Sigmoid colon (tissue), 7 donors: Measurements from ENCODE around the gene PDE4D. TPM values are rescaled to one million over a fixed set of nuclear protein-coding genes. Genes with fewer than 3 reads are reported as not detected.

Experiments
- DNase-seq: peaks from one replicate; pipeline ENCODE4 v3.0.0-alpha.2; 2019
- H3K27ac ChIP-seq, 4 donors: fragments of 200-600 bp; sonication (generic); one replicate each; pipeline ENCODE4 v1.5.1; 2016 to 2019; ENCODE audit warnings: mild to moderate bottlenecking in 1 of 4
- H3K27me3 ChIP-seq, 3 donors: fragments of 200-600 bp; sonication (generic); one replicate each; pipeline ENCODE4 v1.5.1; 2019; ENCODE audit warnings: mild to moderate bottlenecking in 1 of 3
- H3K36me3 ChIP-seq, 4 donors: fragments of 200-600 bp; sonication (generic); one replicate each; pipeline ENCODE4 v1.5.1; 2016 to 2019
- H3K4me1 ChIP-seq, 4 donors: fragments of 200-600 bp; sonication (generic); one replicate each; pipeline ENCODE4 v1.5.1; 2017 to 2019
- H3K4me3 ChIP-seq, 4 donors: fragments of 200-600 bp; sonication (generic); one replicate each; pipeline ENCODE4 v1.5.1; 2017 to 2019; ENCODE audit warnings: mild to moderate bottlenecking in 2 of 4, moderate library complexity in 1 of 4
- H3K9me3 ChIP-seq, 4 donors: fragments of 200-600 bp in 3 of 4; sonication (generic) in 3 of 4; one replicate each; pipeline versions ENCODE4 v1.5.1 to v1.6.1; 2013 to 2019
- EP300 ChIP-seq, 4 donors: sonication (generic); formaldehyde crosslinking; IDR thresholded peaks; one replicate each; pipeline ENCODE4 v1.6.1; 2017; ENCODE audit warnings: antibody characterized with exemption in 4 of 4
- POLR2A ChIP-seq, 2 donors: fragments of 450-650 bp; IDR thresholded peaks; one replicate each; pipeline ENCODE4 v1.6.1; 2016; ENCODE audit warnings: antibody characterized with exemption in 2 of 2, mild to moderate bottlenecking in 2 of 2, moderate library complexity in 2 of 2
- POLR2AphosphoS5 ChIP-seq, 4 donors: sonication (generic); formaldehyde crosslinking; IDR thresholded peaks; one replicate each; pipeline ENCODE4 v1.6.1; 2017; ENCODE audit warnings: antibody characterized with exemption in 4 of 4
- WGBS, 2 donors: extraction: QIAGEN DNeasy Blood & Tissue Kit; methylation state at CpG; one replicate each; pipeline ENCODE4 v1.1.7; 2013; 5-methylcytosine and 5-hydroxymethylcytosine counted together
- intact Hi-C: fragments of 100-400 bp; cut with DNase I; formaldehyde crosslinking; loops from one replicate; pipeline ENCODE4 v1.15.1; 2023
- polyA plus RNA-seq, 3 donors: library from polyadenylated mRNA; stranded (reverse); fragments of 200-250 nt; gene quantifications; one replicate each; pipeline ENCODE4 v1.2.3, GENCODE V29; 2013
- total RNA-seq, 4 donors: library from RNA; depleted of rRNA; stranded (reverse); fragments of >200 nt; gene quantifications; one replicate each; pipeline ENCODE4 v1.1.0, GENCODE V29; 2016
- TF ChIP-seq, protein P1 (sequence below), 4 experiments: fragments of 450-650 bp in 3 of 4; fragments of 200-600 bp in 1 of 4; IDR thresholded peaks; one replicate each; pipeline ENCODE4 v1.5.1; 2016 to 2019; ENCODE audit warnings: antibody characterized with exemption in 4 of 4, mild to moderate bottlenecking in 3 of 4, moderate library complexity in 2 of 4
- donor health status: healthy with polysubstance abuse.
- donor health status: Bipolar disorder and iron deficiency.
- donor health status: healthy.

PDE4D gene
- total and polyA plus RNA-seq, 7 donors = 6.0 to 289 (median 169) TPM

DNA sequence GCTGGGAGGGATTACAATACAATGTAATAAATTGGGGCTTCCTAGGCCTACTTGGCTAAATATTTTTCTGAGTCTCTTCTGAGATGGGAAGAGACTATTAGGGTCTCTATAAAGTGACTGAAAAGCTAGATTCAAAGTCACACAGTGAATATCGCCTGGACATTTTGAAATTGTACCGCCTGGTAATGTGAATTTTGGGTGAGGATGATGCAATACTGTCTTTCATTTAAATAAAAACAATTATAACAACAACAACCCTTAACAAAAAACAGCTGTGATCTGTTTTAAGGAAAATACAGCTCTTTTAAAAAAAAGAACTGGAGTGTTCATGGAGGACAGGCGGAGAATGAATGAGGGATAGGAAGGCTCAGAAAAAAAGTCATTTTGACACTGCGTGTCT, 695.6 kb downstream of the PDE4D start:
- H3K9me3 ChIP-seq = no peaks in the 10 kb centered on the region
- intact Hi-C loops = no loop called here
- peaks cover 0 to 51% (median 27%) of the 10 kb centered on the region in 4 donors for H3K4me1 ChIP-seq
- TF ChIP-seq, protein P1, sequence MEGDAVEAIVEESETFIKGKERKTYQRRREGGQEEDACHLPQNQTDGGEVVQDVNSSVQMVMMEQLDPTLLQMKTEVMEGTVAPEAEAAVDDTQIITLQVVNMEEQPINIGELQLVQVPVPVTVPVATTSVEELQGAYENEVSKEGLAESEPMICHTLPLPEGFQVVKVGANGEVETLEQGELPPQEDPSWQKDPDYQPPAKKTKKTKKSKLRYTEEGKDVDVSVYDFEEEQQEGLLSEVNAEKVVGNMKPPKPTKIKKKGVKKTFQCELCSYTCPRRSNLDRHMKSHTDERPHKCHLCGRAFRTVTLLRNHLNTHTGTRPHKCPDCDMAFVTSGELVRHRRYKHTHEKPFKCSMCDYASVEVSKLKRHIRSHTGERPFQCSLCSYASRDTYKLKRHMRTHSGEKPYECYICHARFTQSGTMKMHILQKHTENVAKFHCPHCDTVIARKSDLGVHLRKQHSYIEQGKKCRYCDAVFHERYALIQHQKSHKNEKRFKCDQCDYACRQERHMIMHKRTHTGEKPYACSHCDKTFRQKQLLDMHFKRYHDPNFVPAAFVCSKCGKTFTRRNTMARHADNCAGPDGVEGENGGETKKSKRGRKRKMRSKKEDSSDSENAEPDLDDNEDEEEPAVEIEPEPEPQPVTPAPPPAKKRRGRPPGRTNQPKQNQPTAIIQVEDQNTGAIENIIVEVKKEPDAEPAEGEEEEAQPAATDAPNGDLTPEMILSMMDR (IDR thresholded peaks at IDR 0.05) = no peak
- TF ChIP-seq POLR2AphosphoS5 (IDR thresholded peaks at IDR 0.05) = no peak
- no peak for TF ChIP-seq POLR2A (IDR thresholded peaks at IDR 0.05)
- TF ChIP-seq EP300 (IDR thresholded peaks at IDR 0.05) = no peak
- no peak overlapping the region for H3K4me3 ChIP-seq
- H3K36me3 ChIP-seq = peaks cover 0 to 4% (median 0%) of the 10 kb centered on the region in 4 donors
- H3K27me3 ChIP-seq = no peaks in the 10 kb centered on the region
- WGBS, 2 donors = 68 to 82% methylated on average over 4 of the region's 4 CpGs
- DNase-seq = no peak
- peak overlapping the region in 3 of 4 donors; percentile 45 to 79 (median 72) for H3K27ac ChIP-seq

DNA sequence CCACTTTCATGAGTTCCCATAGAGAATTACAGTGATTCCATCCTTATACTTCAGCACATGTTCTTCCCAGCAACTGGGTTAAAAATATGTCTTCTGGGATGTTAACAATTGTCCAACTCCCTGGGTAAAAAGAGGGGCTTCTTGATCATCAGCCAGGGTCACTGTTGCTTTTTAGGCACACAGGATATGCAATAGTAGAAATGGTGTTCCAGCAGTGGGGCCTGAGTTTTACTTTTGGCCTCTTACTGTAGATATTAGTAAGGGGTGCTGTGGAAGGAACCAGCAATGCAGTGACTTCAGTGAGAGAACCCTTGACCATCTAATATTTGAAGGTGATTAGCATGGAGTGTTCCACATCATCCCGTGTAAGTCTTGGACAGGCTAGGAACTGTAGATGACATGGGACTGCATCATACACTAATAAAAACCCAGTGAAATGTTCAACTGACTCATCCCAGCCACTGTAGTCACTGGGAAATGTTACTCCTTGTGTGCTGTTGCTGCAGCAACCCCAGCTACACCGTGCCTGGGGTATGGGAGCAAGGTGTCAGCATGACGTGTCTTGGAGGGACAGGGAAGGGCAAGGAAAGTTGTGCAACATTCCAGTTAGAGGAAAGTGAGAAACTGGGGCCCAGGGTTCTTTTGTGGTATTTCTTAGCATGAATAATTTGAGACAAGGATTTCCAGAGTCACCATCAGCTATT, 699.8 kb downstream of the PDE4D start:
- Histone ChIP-seq H3K4me1 (peaks cover 0 to 66% (median 33%) of the 10 kb centered on the region in 4 donors), H3K27ac (peak overlapping the region in 3 of 4 donors; percentile 45 to 79 (median 72)), H3K9me3 (no peaks in the 10 kb centered on the region), H3K36me3 (peaks cover 0 to 4% (median 0%) of the 10 kb centered on the region in 4 donors), H3K27me3 (no peaks in the 10 kb centered on the region), H3K4me3 (no peak overlapping the region)
- intact Hi-C loops = no loop called here
- WGBS, 2 donors = 78 to 92% methylated on average over 3 of the region's 3 CpGs
- peak; percentile 84 for DNase-seq
- TF ChIP-seq, protein P1 (IDR thresholded peaks at IDR 0.05) = no peak
- TF ChIP-seq POLR2A (IDR thresholded peaks at IDR 0.05) (no peak), POLR2AphosphoS5 (IDR thresholded peaks at IDR 0.05) (peak; percentile 50 to 73 (median 60)), EP300 (IDR thresholded peaks at IDR 0.05) (peak; percentile 61 to 89 (median 76))

DNA sequence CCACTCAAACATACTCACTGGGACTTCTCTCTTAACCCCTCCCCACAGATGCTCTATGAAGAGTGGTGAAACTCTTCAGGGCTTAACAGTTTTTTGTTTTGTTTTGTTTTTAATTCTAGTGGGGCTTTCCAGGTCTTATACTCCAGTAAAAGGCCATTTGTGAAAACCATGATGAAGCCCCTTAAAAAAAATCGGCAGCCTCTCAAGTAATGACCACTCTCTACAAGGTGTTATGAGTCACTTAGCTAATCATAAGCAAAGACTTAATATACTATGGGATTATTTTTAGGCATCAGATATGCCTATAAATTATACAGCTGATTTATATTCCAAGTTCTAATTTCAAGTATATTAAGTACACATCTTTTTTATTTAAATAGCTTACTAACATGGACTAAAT, 702.8 kb downstream of the PDE4D start:
- 63 to 87% methylated on average over 1 of the region's 1 CpG for WGBS, 2 donors
- Histone ChIP-seq H3K36me3 (peaks cover 0 to 4% (median 0%) of the 10 kb centered on the region in 4 donors), H3K4me3 (no peak overlapping the region), H3K4me1 (peaks cover 0 to 64% (median 28%) of the 10 kb centered on the region in 4 donors), H3K9me3 (no peaks in the 10 kb centered on the region), H3K27ac (peak overlapping the region in 3 of 4 donors; percentile 69 to 79 (median 76)), H3K27me3 (no peaks in the 10 kb centered on the region)
- TF ChIP-seq POLR2A (IDR thresholded peaks at IDR 0.05) = no peak
- TF ChIP-seq, protein P1 (IDR thresholded peaks at IDR 0.05) = no peak
- no peak for TF ChIP-seq POLR2AphosphoS5 (IDR thresholded peaks at IDR 0.05)
- TF ChIP-seq EP300 (IDR thresholded peaks at IDR 0.05) = no peak
- intact Hi-C loops = no loop called here
- DNase-seq = no peak

DNA sequence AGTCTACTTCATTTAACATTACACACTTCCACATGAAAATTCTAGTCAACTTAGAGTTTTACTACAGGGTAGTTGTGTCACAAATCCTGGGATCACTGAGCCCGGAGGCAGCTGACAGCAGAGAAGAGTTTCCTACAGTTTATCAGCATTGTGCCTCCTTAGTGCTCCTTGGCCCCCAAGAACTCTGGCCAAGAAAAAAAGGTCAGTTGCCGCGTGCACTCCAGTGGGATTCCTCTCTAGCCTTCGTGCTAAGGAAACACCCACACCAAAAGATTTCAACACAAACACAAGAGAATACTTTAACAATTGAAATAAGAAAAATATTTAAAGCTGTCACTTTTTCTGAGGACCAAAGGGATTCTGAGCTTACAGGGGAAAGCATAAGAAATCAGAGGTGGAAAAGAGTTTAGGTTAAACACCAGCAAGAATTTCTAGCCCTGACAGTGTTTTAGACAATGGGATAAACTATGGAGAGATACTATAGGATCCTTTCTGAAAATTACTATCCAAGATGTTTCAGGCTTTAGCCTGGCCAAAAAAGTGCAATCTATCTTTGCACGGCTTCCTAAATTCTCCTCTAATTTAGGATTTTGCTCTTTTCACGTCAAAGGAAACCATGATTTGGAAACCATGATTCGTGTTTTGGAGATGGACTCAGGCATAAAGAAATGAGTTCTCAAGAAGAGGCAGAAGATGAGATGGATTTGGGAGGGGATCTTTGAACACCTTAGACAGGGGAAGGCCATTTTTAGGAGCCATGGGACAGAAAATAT, 703.9 kb downstream of the PDE4D start:
- H3K27ac ChIP-seq = peak overlapping the region; percentile 28 to 79 (median 72)

More for the DNA sequence above, 703.9 kb downstream of the PDE4D start:
- H3K4me3 ChIP-seq = no peak overlapping the region
- H3K27me3 ChIP-seq = no peaks in the 10 kb centered on the region
- TF ChIP-seq, protein P1 (IDR thresholded peaks at IDR 0.05) = no peak
- TF ChIP-seq POLR2AphosphoS5 (IDR thresholded peaks at IDR 0.05) (no peak), EP300 (IDR thresholded peaks at IDR 0.05) (no peak), POLR2A (IDR thresholded peaks at IDR 0.05) (no peak)
- H3K9me3 ChIP-seq = no peaks in the 10 kb centered on the region
- intact Hi-C loops = loop anchor here (1.0 to 5.0 kb wide), 3 partner anchors 178 to 611 kb away; no protein-coding TSS in a partner anchor
- DNase-seq = no peak
- no peaks in the 10 kb centered on the region for H3K36me3 ChIP-seq
- 76 to 78% methylated on average over 7 of the region's 7 CpGs for WGBS, 2 donors
- peaks cover 0 to 59% (median 29%) of the 10 kb centered on the region in 4 donors for H3K4me1 ChIP-seq
